Stromal cell of bone marrow (primary cell): Measurements from ENCODE around the gene ADAMTS2.

Experiments used
- DNase-seq: peaks from one replicate; pipeline ENCODE4 v3.0.0-alpha.2; 2012; ENCODE audit warnings: low read depth

Gene ADAMTS2

DNA sequence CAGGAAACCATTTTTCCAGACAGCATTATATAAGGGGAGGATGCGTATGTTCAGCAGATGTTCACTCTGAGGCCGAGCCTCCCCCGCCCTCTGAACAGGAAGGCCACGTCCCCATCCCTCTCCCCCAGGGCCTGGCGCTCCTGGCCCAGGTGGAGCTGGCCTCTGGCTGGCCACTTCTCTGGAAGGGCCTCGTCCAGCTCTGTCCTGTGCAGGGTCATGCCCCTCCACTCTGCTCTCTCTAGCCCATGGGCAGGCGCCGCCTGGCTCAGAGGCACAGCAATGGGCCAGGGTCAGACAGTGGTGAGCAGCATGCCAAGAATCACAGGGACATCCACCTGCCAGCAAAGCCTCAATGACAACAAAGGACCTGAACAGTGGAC lies 34.2 kb downstream of the ADAMTS2 start:
- DNase-seq = no peak

GRCh38 chr5:179310439-179311090 lies 34.7 kb downstream of the ADAMTS2 start:
- no peak for DNase-seq

DNA sequence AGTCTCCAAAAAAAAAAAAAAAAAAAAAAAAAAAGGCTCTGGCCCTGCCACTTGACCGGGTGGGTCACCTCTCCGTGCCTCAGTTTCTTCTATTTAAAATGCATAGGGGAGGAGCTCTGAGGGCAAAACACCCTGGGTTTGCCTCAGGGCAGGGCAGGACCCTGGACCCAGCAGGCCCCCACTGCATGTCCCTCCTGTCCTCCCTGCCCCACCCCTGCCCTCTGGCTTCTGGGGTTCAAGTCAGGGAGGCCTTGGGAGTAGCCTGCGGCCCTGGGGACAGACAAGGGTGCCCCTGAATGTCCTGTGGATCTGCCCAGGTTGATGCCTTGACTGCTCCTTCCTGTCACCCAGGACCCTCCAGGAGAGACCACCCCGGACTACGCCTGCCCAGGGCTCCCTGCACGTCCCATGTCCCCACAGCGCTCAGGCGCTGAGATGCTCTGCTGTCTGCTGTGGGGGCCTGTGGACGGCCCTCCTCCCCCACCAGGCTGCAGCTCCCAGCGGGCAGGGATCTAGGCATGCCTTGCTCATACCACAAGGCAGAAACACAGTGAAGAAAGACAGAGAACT lies 35.4 kb downstream of the ADAMTS2 start:
- no peak for DNase-seq

DNA sequence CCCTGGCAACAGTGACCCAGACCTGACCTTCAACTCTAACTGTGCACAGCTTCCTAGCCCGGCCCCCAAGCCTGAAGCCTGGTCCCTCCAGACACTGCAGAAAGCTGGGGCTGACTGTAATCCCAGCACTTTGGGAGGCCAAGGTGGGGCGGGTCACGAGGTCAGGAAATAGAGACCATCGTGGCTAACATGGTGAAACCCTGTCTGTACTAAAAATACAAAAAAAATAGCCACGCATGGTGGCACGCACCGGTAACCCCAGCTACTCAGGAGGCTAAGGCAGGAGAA lies 35.9 kb downstream of the ADAMTS2 start:
- no peak for DNase-seq

DNA sequence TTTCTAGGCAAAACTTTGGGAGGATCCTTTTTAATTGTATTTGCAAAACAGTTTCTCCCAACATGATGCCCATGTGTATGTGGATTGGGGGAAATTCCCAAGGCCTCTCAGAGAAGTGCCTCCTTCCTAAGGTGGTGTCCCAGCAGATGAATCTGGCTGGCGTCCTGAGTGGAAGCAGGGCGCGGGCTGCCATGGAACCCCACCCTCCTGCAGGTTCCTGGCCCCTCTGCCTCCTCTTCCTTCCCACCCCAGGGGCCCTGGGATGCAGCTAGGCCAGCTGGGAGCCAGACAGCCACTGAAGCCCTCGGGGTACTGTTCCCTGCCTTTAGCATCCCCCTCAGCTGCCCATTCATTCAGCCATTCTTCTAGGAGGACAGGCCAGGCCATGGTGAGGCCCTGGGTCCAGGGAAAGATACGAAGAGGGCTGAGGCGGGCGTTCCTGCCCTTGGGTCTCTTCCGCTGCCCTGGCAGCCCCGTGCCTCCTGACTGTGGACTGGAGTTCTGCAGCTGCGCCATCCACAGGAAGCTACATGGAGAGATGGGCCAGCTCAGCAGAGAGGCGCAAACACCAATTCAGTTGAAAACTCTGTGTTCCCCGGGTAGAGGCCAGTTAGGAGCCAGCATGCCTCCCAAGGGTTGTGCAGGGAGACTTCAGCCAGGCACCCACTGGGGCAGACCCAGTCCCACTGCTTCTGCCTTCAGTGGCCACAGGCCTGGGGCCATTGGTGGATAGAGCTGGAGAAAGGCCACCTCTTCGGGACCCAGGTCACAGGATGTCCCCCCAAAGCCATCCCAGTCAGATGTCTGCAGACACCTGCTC lies 36.5 kb downstream of the ADAMTS2 start:
- no peak for DNase-seq

- DNase-seq = no peak
Observed at GRCh38 chr5:179307931-179308471, 37.3 kb downstream of the ADAMTS2 start.

- no peak for DNase-seq
Observed at GRCh38 chr5:179307013-179307800, 38.1 kb downstream of the ADAMTS2 start.

DNA sequence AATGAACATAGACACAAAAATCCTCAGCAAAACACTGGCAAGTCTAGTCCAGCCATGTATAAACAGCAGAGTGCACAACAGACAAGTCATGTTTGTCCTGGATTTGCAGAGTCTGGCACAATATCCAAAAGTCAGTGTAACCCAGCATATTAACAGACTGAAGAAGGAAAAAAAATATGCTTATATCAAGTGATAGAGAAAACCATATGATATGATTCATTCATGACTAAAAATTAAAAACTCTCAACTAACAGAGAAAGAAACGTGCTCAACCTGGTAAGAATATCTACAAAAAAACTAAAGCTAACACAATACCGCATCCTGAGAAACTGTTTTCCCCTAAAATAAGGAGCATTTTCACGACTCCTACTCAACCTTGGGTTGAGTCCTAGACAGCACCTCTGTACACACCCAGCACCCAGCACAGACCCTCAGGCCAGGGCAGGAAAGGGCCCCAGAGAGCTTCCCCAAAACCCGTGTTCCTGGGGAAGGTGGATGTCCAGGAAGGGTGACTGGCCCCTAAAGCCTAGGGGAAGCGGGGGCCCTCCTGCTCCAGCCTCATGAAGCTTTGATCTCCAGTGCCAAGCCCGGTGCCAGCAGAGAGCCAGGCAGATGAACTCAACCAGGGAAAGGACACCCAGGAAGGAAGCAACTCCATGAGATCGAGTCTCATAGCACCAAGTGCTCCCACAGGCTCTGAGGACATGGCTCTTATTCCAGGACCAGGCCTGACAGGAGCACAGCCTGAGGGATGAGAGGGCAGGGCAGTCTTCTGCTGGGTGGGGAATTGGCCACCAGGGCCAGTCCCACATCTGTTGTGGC lies 38.9 kb downstream of the ADAMTS2 start:
- no peak for DNase-seq

- no peak for DNase-seq
Observed at GRCh38 chr5:179304871-179305270, 40.4 kb downstream of the ADAMTS2 start.

- peak; percentile 96 for DNase-seq
Observed at GRCh38 chr5:179304466-179304865, 40.8 kb downstream of the ADAMTS2 start.

GRCh38 chr5:179303451-179304200 lies 41.6 kb downstream of the ADAMTS2 start:
- no peak for DNase-seq

- DNase-seq = no peak
Observed at GRCh38 chr5:179302499-179303185, 42.6 kb downstream of the ADAMTS2 start.

DNA sequence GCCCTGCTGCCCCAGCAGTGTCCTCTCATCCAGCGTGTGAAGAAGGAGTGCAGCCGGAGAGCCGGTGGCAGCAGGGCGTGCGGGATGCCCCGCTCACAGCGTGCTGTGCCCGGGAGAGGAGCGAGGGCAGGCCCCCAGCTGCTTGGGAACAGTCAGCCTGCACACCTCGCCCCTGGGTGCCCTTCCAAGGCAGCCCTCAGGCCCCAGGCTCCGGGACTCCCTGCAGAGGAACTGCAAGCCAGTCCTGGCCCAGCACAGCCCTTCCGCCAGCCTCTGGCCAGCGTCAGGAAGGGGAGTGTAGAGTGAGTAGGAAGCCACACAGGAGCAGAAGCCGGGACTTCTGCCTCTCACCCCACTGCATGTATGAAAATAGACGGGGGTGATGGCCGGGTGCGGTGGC lies 43.5 kb downstream of the ADAMTS2 start:
- DNase-seq = no peak

GRCh38 chr5:179301376-179301775 lies 43.9 kb downstream of the ADAMTS2 start:
- no peak for DNase-seq

- DNase-seq = no peak
Observed at GRCh38 chr5:179300581-179301180, 44.6 kb downstream of the ADAMTS2 start.

GRCh38 chr5:179298181-179298993 lies 46.9 kb downstream of the ADAMTS2 start:
- no peak for DNase-seq

DNA sequence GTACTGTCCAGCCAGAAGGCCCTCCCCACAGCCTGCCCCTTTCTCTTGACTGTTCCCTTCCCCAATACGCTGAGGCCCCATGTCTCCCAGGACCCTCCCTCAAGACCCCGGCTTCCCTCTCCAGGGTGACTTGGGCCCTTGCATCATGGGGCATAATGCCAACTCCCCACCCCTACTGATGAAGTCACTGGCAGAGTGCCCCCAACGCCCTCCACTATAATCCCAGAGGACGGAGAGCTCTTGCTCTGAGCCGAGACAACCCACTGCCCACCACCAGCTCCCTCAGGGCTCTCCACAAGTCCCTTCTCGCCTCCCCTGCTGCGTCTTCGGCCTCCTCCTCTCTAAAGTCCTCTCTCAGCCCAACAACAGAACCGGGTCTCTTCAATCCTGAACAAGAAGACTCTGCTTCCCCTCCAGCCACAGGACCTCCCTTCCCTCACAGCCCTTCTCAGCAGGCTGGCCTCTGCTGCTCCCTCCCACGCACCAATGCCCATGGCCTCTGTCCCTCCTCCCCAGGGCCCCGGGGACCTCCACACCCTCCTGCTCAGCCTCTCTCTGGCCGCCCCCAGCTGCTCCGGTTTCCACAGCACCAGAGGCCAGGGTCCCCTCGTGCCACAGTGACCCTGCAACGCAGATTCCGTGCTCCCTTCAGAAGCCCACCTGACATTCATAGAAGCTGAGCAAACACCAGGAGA lies 47.6 kb downstream of the ADAMTS2 start:
- no peak for DNase-seq

- no peak for DNase-seq
Observed at GRCh38 chr5:179297026-179297425, 48.2 kb downstream of the ADAMTS2 start.
